ENCODE data around the gene PDCD1. TPM values are rescaled to one million over a fixed set of nuclear protein-coding genes. Genes with fewer than 3 reads are reported as not detected.

PDCD1 gene
- total RNA-seq, 4 donors from 2014 or later, result 1.2 to 2.5 (median 1.5) TPM

- Histone ChIP-seq H3K4me3 (no peak overlapping the region), H3K4me1 (peaks cover 0 to 36% (median 3%) of the 10 kb centered on the region in 3 donors), H3K27me3 (peaks cover 0 to 96% (median 4%) of the 10 kb centered on the region in 4 donors), H3K36me3 (no peaks in the 10 kb centered on the region), H3K27ac (no peak overlapping the region), H3K9me3 (no peaks in the 10 kb centered on the region)
- intact Hi-C loops (cut with DNase I), result no loop called here
- DNase-seq, result no peak
- 40 to 66% methylated on average over 1 to 10 of the region's 33 CpGs for WGBS, 2 donors
- TF ChIP-seq CTCF (IDR thresholded peaks at IDR 0.05), result no peak
- no peak for TF ChIP-seq POLR2A (IDR thresholded peaks at IDR 0.05)
These were observed 8.3 kb upstream of the PDCD1 start for GRCh38 chr2:241866790-241867645.

GRCh38 chr2:241865957-241866789 is 7.5 kb upstream of the PDCD1 start:
- intact Hi-C loops (cut with DNase I), result no loop called here
- 40 to 71% methylated on average over 2 to 3 of the region's 31 CpGs for WGBS, 2 donors
- Histone ChIP-seq H3K27ac (no peak overlapping the region), H3K36me3 (no peaks in the 10 kb centered on the region), H3K27me3 (peaks cover 0 to 94% (median 4%) of the 10 kb centered on the region in 4 donors), H3K9me3 (no peaks in the 10 kb centered on the region), H3K4me3 (no peak overlapping the region), H3K4me1 (peaks cover 0 to 36% (median 3%) of the 10 kb centered on the region in 3 donors)
- no peak for TF ChIP-seq CTCF (IDR thresholded peaks at IDR 0.05)
- TF ChIP-seq POLR2A (IDR thresholded peaks at IDR 0.05), result no peak
- no peak for DNase-seq

GRCh38 chr2:241865416-241865956 is 6.8 kb upstream of the PDCD1 start:
- no peak overlapping the region for H3K4me3 ChIP-seq
- no peaks in the 10 kb centered on the region for H3K9me3 ChIP-seq
- no peak for TF ChIP-seq POLR2A (IDR thresholded peaks at IDR 0.05)
- no peak for TF ChIP-seq CTCF (IDR thresholded peaks at IDR 0.05)
- no peaks in the 10 kb centered on the region for H3K36me3 ChIP-seq
- no peak for DNase-seq
- intact Hi-C loops (cut with DNase I), result no loop called here
- peaks cover 0 to 93% (median 4%) of the 10 kb centered on the region in 4 donors for H3K27me3 ChIP-seq
- no peak overlapping the region for H3K27ac ChIP-seq
- 88 to 98% methylated on average over 3 of the region's 3 CpGs for WGBS, 2 donors
- peaks cover 0 to 38% (median 6%) of the 10 kb centered on the region in 3 donors for H3K4me1 ChIP-seq

- no peak for DNase-seq
- Histone ChIP-seq H3K9me3 (no peaks in the 10 kb centered on the region), H3K27me3 (peaks cover 0 to 93% (median 4%) of the 10 kb centered on the region in 4 donors), H3K27ac (no peak overlapping the region), H3K4me3 (no peak overlapping the region), H3K4me1 (peaks cover 0 to 40% (median 13%) of the 10 kb centered on the region in 3 donors), H3K36me3 (no peaks in the 10 kb centered on the region)
- intact Hi-C loops (cut with DNase I), result no loop called here
- WGBS, 2 donors, result 89 to 96% methylated on average over 5 of the region's 5 CpGs
- TF ChIP-seq POLR2A (IDR thresholded peaks at IDR 0.05) (no peak), CTCF (IDR thresholded peaks at IDR 0.05) (no peak)
These were observed 6.1 kb upstream of the PDCD1 start for GRCh38 chr2:241864850-241865213.

All from esophagus squamous epithelium (tissue), 5 donors.